HCT116 (cell line): Measurements from ENCODE around the gene ADRM1.

Source experiments
- CEBPB ChIP-seq: IDR thresholded peaks from 2 replicates; pipeline ENCODE4 v1.6.1; 2012; ENCODE audit warnings: low read depth
- EGR1 ChIP-seq: IDR thresholded peaks from 2 replicates; pipeline ENCODE4 v1.6.1; 2012; ENCODE audit warnings: low read depth
- ELF1 ChIP-seq: IDR thresholded peaks from 2 replicates; pipeline ENCODE4 v1.6.1; 2012; ENCODE audit warnings: low read depth, borderline replicate concordance
- MAX ChIP-seq: IDR thresholded peaks from 2 replicates; pipeline ENCODE4 v1.6.1; 2012
- POLR2A ChIP-seq: IDR thresholded peaks from 2 replicates; pipeline ENCODE4 v1.7.0; 2011; ENCODE audit warnings: borderline replicate concordance; ENCODE audit not compliant: insufficient read depth, insufficient read length; ENCODE audit errors: extremely low read depth
- SRF ChIP-seq: IDR thresholded peaks from 2 replicates; pipeline ENCODE4 v1.6.1; 2012; ENCODE audit warnings: low read depth
- ZBTB33 ChIP-seq: IDR thresholded peaks from 2 replicates; pipeline ENCODE4 v1.6.1; 2011; ENCODE audit warnings: mild to moderate bottlenecking, low read length, moderate library complexity; ENCODE audit not compliant: insufficient replicate concordance; ENCODE audit errors: extremely low read depth
- ZNF274 ChIP-seq: fragments of 200-500 bp; sonication (Bioruptor generic); IDR thresholded peaks from 2 replicates; pipeline ENCODE4 v1.6.1; 2014; ENCODE audit warnings: mild to moderate bottlenecking, low read depth, low read length, inconsistent platforms

- TF ChIP-seq POLR2A (no peak), SRF (no peak), CEBPB (no peak), ELF1 (no peak), MAX (no peak), ZNF274 (no peak), ZBTB33 (no peak), EGR1 (no peak)
Observed at GRCh38 chr20:62305765-62306413, 3.1 kb downstream of the ADRM1 start.
